Activated CD8-positive, alpha-beta memory T cell treated with anti-CD3 and anti-CD28 coated beads for 4 hours (primary cell): ENCODE measurements around the gene RSPH1.

Experiments used
- DNase-seq, 2 donors: peaks; one replicate each; pipeline ENCODE4 v3.0.0-alpha.2; 2020; ENCODE audit warnings: low read depth in 2 of 2

The RSPH1 gene

DNA sequence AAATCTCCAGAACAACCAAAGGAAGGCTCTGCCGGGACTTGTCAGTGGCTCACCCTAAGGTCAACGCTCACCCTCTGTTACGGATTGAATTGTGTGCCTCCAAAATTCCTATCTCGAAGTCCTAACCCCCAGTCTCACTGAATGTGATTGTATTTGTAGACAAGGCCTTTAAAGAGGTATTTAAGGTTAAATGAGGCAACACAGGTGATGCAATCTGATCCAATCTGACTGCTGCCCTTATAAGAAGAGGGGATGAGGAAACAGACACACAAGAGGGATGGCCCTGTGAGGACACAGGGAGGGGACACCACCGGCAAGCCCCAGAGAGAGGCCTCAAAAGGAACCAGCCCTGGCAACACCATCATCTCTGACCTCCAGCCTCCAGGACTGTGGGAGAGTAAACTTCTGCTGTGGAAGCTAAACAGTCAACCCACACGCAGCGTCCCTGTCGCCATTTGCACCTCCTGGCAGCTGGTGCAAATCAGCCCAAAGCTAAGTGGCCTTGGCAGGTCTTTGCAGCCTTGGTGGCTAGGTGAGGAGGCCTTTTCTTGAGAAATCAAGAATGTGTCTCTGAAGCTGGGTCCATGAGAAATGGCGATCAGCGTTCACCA lies 68.1 kb downstream of the RSPH1 start:
- DNase-seq = no peak

- no peak for DNase-seq
These were observed 69.0 kb downstream of the RSPH1 start for GRCh38 chr21:42426876-42427480.

GRCh38 chr21:42426424-42426823 lies 69.6 kb downstream of the RSPH1 start:
- DNase-seq = no peak

DNA sequence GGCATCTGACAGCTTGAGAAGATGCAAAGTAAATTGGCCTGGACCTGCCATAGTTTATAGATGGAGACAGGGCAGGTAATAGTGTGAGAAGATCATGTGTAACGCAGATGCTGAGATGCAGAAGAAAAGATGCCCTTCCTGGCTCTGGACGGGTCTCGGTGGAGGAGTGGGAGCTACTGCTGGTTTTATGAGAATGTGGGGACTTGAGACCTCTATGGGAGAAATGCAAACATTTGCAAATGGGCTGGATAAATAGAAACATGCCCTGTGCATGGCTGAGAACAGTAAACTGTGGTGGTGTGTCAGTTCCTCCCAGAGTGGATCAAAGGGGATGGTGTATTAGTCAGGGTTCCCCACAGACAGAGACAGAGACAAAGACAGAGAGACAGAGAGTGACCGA lies 70.4 kb downstream of the RSPH1 start:
- no peak for DNase-seq

DNA sequence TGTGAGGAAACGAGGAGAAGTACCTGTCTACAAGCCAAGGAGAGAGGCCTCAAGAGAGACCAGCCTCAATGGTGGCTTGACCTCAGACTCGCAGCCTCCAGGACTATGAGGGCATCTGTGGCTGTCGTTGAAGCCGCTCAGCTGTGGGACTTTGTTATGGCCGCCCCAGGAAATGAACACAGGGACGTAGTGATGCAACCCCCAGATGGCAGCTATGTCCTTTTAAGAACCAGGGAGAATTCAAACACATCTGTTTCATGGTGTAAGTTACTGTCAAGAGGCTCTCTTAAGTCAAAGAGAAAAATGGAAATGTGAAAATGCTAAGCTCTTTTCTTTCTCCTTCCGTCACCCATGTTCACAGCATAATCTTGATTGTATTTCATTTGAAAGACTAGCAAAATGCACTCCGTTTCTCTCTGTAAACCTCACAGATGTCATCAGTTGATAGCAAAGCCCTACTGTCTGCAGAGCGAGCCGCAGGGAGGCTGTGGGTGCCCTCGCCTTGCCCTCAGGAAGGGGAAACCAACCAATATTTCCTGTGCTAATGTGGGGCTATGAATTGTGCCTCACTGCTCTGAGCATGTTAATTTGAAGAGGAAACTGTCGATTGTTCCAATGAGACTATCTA lies 71.0 kb downstream of the RSPH1 start:
- DNase-seq = peak; percentile 54 to 64

DNA sequence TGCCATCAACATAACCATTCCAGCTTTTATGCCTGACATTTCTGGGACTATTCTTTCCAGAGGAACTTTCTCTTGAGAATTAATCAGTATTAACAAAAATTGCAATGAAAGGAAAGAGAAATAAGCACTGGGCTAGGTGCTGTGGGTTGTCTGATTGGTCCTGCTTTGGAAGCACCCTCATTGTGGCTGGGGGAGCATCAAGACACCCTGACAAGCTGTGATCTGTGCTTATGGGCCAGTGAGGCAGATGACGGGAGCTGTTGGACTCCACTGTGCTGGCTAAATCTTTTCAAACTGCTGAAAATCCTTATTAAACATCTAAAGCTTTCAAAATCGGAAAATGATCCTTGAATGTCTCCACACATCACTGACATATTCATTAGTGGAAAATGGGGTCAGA lies 72.3 kb downstream of the RSPH1 start:
- DNase-seq = no peak

DNA sequence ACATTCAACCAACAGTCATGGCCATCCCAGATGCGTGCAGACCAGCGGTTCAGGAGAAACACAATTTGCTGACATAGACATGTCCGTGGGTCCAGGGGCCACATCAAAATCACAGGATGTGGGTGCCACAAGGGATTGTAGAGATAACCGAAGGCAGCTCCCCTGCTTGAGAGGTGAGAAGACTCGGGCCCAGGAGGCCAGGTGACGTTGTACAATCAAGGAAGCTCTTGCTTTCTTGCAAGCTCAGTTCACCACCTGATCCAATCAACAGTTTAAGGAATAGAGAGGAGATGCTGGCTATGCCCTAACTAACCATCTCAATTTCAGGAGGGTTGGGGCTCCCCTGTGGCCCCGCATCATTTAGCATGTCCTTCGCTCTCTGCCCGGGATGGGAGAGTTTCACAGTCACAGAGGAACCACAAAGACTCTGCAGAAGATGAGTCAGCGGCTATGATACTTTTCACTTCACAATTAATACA lies 72.8 kb downstream of the RSPH1 start:
- no peak for DNase-seq
